Stimulated activated CD8-positive, alpha-beta memory T cell treated with anti-CD3 and anti-CD28 coated beads, Interleukin-4, amount 100 ng/mL, for 4 hours (primary cell): ENCODE results near the gene RPL3.
"Not testable (repeated sequence)": the region's sequence is repeated elsewhere in the genome, so short reads cannot be mapped to it uniquely, and the experiment has no call there.

Source experiments
- DNase-seq, 2 donors: peaks; one replicate each; pipeline ENCODE4 v3.0.0-alpha.2; 2020; ENCODE audit warnings: low read depth in 2 of 2, low spot score in 1 of 2

The RPL3 gene

GRCh38 chr22:39319284-39320022 lies at the start of gene RPL3:
TSS of gene RPL3 (minus strand) at chr22:39319623. CDS start at chr22:39319597, 26 bp downstream.
- DNase-seq, result peak; percentile 93 to 94

GRCh38 chr22:39369186-39369585 lies 49.8 kb upstream of the RPL3 start:
- DNase-seq, result no peak

GRCh38 chr22:39368461-39368911 lies 49.1 kb upstream of the RPL3 start:
- DNase-seq, result no peak

GRCh38 chr22:39367035-39367434 lies 47.6 kb upstream of the RPL3 start:
- DNase-seq, result no peak

- no peak for DNase-seq
Observed at GRCh38 chr22:39365492-39365780, 46.0 kb upstream of the RPL3 start.

GRCh38 chr22:39364714-39365491 lies 45.5 kb upstream of the RPL3 start:
- no peak for DNase-seq

- DNase-seq, result no peak
Observed at GRCh38 chr22:39363751-39364515, 44.5 kb upstream of the RPL3 start.

GRCh38 chr22:39362932-39363331 lies 43.5 kb upstream of the RPL3 start:
- no peak for DNase-seq

GRCh38 chr22:39362271-39362670 lies 42.8 kb upstream of the RPL3 start:
- DNase-seq, result no peak

- no peak for DNase-seq
Observed at GRCh38 chr22:39361496-39361895, 42.1 kb upstream of the RPL3 start.

- DNase-seq, result no peak
Observed at GRCh38 chr22:39360674-39361413, 41.4 kb upstream of the RPL3 start.

- no peak for DNase-seq
Observed at GRCh38 chr22:39360242-39360641, 40.8 kb upstream of the RPL3 start.

GRCh38 chr22:39359659-39360195 lies 40.3 kb upstream of the RPL3 start:
- no peak for DNase-seq

- not testable (repeated sequence) for DNase-seq
Observed at GRCh38 chr22:39358197-39358596, 38.8 kb upstream of the RPL3 start.

GRCh38 chr22:39357110-39358108 lies 38.0 kb upstream of the RPL3 start:
- not testable (repeated sequence) for DNase-seq

- no peak for DNase-seq
Observed at GRCh38 chr22:39356464-39356863, 37.0 kb upstream of the RPL3 start.

- not testable (repeated sequence) for DNase-seq
Observed at GRCh38 chr22:39355805-39356204, 36.4 kb upstream of the RPL3 start.

- DNase-seq, result no peak
Observed at GRCh38 chr22:39355080-39355479, 35.7 kb upstream of the RPL3 start.

- no peak for DNase-seq
Observed at GRCh38 chr22:39353346-39353745, 33.9 kb upstream of the RPL3 start.
